GM12875 (cell line): ENCODE data around the gene DAB2IP.

ENCODE experiments used
- H3K4me3 ChIP-seq: one replicate; pipeline ENCODE4 v1.5.1; 2011; ENCODE audit warnings: low read depth, low read length, control low read depth
- TF ChIP-seq, protein P1 (sequence below): IDR thresholded peaks from 2 replicates; pipeline ENCODE4 v1.5.1; 2011; ENCODE audit warnings: low read depth, mild to moderate bottlenecking, control low read depth, inconsistent platforms, low read length, moderate library complexity, borderline replicate concordance; ENCODE audit not compliant: insufficient read depth

Gene DAB2IP

DNA sequence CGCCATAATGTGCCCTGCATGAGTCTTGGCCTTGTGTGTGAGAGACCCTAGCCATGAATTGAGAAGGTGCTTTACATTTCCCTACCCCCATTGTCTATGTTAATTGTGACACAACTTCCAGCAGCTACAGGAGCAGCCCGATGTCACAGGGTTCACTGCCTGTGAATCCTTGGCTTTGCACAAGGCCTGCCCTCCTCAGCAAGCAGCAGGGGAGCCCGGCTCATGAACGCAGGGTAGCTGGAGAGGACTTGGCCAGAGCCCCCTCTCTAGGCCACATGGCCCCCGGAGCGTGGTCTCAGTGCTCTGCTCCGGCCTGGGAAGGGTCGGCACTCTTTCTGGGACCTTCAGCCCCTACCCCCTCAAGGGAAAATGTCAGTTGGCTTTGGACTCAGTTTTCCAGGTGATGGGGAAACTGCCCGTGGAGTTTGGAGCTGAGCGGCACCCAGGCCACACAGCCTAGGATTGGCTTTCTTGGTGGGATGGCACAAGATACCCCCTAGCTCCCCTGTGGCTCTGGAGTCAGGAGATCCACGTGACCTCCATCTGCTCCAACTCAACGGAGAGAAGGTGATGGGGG is 160.8 kb downstream of the DAB2IP start:
- no peak overlapping the region for H3K4me3 ChIP-seq
- TF ChIP-seq, protein P1, sequence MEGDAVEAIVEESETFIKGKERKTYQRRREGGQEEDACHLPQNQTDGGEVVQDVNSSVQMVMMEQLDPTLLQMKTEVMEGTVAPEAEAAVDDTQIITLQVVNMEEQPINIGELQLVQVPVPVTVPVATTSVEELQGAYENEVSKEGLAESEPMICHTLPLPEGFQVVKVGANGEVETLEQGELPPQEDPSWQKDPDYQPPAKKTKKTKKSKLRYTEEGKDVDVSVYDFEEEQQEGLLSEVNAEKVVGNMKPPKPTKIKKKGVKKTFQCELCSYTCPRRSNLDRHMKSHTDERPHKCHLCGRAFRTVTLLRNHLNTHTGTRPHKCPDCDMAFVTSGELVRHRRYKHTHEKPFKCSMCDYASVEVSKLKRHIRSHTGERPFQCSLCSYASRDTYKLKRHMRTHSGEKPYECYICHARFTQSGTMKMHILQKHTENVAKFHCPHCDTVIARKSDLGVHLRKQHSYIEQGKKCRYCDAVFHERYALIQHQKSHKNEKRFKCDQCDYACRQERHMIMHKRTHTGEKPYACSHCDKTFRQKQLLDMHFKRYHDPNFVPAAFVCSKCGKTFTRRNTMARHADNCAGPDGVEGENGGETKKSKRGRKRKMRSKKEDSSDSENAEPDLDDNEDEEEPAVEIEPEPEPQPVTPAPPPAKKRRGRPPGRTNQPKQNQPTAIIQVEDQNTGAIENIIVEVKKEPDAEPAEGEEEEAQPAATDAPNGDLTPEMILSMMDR = no peak

DNA sequence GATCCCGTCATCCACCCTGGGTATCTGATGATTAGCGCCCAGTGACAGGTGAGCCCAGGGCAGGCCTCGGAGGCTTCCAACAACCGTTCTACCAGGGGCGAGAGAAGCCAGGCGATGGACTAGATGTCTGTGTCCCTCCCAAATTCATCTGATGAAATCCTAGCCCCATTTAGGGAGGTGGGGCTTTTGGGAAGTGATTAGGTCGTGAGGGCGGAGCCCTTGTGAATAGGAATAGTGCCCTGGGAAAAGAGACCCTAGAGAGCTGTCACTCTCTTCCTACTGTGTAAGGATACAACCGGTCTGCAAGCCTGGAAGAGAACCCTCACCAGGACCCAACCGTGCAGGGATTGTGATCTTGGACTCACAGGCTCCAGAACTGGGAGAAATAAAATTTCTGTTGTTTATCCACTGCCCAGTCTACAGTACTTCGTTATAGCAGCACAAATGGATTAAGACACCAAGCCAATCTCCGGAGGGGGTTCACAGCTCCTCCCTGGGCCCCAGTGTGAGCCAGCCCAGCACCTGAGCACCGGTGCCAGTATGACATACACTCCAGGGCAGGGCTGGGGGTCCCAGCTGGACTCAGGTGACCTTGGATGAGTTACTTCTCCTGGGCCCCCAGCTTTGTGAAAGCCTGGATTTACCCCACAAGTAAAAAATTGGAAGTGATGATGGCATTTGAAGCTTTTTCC is 162.2 kb downstream of the DAB2IP start:
- TF ChIP-seq, protein P1 = no peak
- no peak overlapping the region for H3K4me3 ChIP-seq

DNA sequence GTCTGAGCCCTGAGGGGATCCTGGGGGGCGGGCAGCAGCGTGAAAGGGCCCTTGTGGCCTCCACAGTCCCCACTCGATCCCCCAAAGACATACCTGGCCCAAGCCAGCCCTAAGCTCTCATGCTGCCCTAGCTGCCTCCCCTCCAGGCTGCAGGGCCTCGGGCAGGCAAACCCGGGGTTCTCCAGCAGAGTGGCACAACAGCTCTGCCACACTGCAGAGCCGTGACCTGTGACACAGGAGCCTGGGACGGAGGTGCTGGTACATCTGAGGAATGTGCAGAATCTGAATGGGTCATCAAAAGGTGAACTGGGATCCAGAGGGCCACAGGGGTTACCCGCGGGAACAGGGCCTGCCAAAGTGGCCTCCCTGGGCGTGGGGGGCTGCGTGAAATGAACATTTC is 163.2 kb downstream of the DAB2IP start:
- TF ChIP-seq, protein P1 = no peak
- H3K4me3 ChIP-seq = no peak overlapping the region

DNA sequence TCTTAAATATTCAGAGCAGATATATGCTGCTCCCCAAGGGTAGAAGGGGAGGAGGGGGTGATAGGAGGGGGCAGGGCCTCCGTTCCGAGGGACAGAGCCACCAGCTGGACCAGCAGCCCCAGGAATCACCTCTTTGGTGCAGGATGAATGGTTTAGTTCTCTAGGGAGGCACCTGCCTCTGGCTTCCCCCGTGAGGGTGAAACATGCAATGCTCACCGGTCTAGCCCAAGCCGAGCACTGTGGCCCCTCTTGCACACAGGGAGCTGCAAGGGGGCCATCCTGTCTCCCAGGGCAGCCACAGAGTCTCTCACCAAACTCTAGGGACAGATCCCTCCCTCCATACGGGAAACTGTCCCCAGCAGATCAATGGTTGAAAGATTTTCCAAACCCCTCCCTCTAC is 163.7 kb downstream of the DAB2IP start:
- H3K4me3 ChIP-seq = no peak overlapping the region
- TF ChIP-seq, protein P1 = no peak

DNA sequence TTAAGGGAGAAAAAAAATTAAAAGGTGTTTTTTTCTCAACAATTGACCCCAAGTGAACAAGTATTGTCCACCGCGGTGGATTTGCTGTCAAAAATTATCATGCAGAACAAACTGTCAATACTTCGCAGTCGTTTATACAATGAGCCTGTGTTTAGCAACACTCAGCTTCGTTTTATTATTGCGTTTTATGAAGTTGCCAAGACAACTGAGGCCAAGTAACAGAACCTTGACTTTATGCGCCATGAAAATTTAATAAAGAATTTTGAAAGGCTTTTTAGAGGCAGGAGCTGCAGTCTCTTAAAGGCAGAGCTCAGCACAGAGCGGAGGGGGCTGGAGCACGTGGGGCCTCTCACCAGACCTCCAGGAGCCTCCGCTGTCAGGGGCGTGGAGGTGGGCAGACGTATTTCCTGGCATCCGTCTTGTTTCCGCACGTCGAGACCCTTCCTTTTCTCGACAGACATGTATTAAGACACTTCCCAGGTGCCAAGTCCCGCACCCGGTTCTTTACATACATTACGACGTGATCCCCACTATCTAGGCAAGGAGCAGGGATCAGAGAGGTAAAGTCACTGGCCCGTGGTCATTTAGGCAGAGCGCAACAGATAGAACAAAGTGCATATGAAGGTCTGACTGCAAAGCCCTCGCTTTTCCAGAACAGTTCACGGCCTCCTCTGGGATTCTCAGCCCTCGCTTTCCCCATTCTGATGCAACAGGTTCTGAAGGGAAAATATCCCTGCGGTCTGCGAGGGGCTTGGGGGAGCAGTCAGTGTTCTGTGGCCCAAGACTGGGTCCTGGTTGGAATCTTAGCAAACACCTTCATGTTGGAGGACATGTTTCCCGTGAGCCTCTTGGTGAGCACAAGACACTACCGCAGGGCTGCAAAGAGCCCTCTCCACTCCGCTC is 164.4 kb downstream of the DAB2IP start:
- no peak overlapping the region for H3K4me3 ChIP-seq
- TF ChIP-seq, protein P1 = no peak

DNA sequence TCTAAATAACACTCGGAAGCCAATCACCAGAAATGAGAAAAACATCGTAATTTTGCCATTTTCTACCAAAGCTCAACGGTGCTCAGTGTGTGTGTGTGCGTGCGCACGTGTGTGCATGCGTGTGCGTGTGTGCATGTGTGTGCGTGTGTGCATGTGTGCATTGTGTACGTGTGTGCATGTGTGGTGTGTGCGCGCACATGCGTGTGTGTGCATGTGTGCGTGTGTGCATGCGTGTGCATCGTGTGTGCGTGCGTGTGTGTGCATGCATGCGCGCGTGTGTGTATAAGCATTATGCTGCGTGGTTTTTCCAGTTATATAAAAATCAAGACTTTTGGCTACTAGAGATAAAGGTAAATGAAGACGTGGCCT is 165.0 kb downstream of the DAB2IP start:
- no peak overlapping the region for H3K4me3 ChIP-seq
- TF ChIP-seq, protein P1 = no peak
